Thymus (tissue), 14 donors: ENCODE measurements around the gene TIMM13. TPM values are rescaled to one million over a fixed set of nuclear protein-coding genes. Genes with fewer than 3 reads are reported as not detected.
"Not testable (repeated sequence)": the region's sequence is repeated elsewhere in the genome, so short reads cannot be mapped to it uniquely, and the experiment has no call there.

ENCODE experiments used
- DNase-seq, 9 donors: peaks; one replicate each; pipeline ENCODE4 v3.0.0-alpha.2; 2013; ENCODE audit warnings: low spot score in 9 of 9, low read depth in 6 of 9, missing footprints in 1 of 9
- H3K27ac ChIP-seq, 2 donors: one replicate each; pipeline ENCODE4 v1.5.1; 2013; ENCODE audit warnings: control low read depth in 1 of 2, low read depth in 1 of 2, low read length in 1 of 2, mild to moderate bottlenecking in 1 of 2, moderate library complexity in 1 of 2
- H3K27me3 ChIP-seq, 2 donors: one replicate each; pipeline ENCODE4 v1.5.1; 2013; ENCODE audit warnings: low read length in 1 of 2; ENCODE audit not compliant: control insufficient read depth in 2 of 2, insufficient read depth in 1 of 2
- H3K36me3 ChIP-seq, 2 donors: one replicate each; pipeline ENCODE4 v1.5.1; 2013; ENCODE audit warnings: low read length in 1 of 2, mild to moderate bottlenecking in 1 of 2, moderate library complexity in 1 of 2; ENCODE audit not compliant: control insufficient read depth in 2 of 2, insufficient read depth in 2 of 2
- H3K4me1 ChIP-seq, 2 donors: one replicate each; pipeline ENCODE4 v1.5.1; 2013; ENCODE audit warnings: low read length in 2 of 2; ENCODE audit not compliant: control insufficient read depth in 2 of 2, insufficient read depth in 2 of 2
- H3K4me3 ChIP-seq, 2 donors: one replicate each; pipeline ENCODE4 v1.5.1; 2013; ENCODE audit warnings: low read length in 2 of 2, control low read depth in 1 of 2, mild to moderate bottlenecking in 1 of 2
- H3K9me3 ChIP-seq, 2 donors: one replicate each; pipeline ENCODE4 v1.5.1; 2013; ENCODE audit warnings: low read length in 1 of 2, mild to moderate bottlenecking in 1 of 2; ENCODE audit not compliant: control insufficient read depth in 2 of 2, insufficient read depth in 1 of 2
- WGBS: extraction: QIAGEN DNeasy Blood & Tissue Kit; methylation state at CpG from one replicate; pipeline ENCODE4 v1.1.7; 2013; 5-methylcytosine and 5-hydroxymethylcytosine counted together
- long read RNA-seq, 10 donors: transcript quantifications; one replicate each; lab custom pipeline, GENCODE V29; 2026
- polyA plus RNA-seq: library from polyadenylated mRNA; stranded (reverse); fragments of 200-250 nt; gene quantifications from one replicate; pipeline ENCODE4 v1.2.3, GENCODE V29; 2013
- total RNA-seq: library from RNA; stranded (reverse); fragments of 120-200 nt; gene quantifications from one replicate; pipeline ENCODE4 v1.2.4, GENCODE V29; 2013
- donor health status: healthy.

The TIMM13 gene
- 73.2 TPM for total RNA-seq
- polyA plus RNA-seq, result 56.1 TPM
- long read RNA-seq, donor 1, transcript TIMM13-201 (3 exons, 1,973 nt), result major isoform, 5 of 5 reads
- long read RNA-seq, donor 1, partial matches to known transcripts, result 0 of 5 reads
- long read RNA-seq, donor 1, other reads (novel, unspliced or antisense), result 0 of 5 reads
- long read RNA-seq, donor 2, transcript TIMM13-201 (3 exons, 1,973 nt), result major isoform, 122 of 147 reads
- long read RNA-seq, donor 2, partial matches to known transcripts, result 18 of 147 reads
- long read RNA-seq, donor 2, other reads (novel, unspliced or antisense), result 6 of 147 reads
- long read RNA-seq, donor 3, transcript TIMM13-201 (3 exons, 1,973 nt), result major isoform, 147 of 152 reads
- long read RNA-seq, donor 3, partial matches to known transcripts, result 5 of 152 reads
- long read RNA-seq, donor 3, other reads (novel, unspliced or antisense), result 0 of 152 reads
- long read RNA-seq, donor 4, transcript TIMM13-201 (3 exons, 1,973 nt), result major isoform, 51 of 51 reads
- long read RNA-seq, donor 4, partial matches to known transcripts, result 0 of 51 reads
- long read RNA-seq, donor 4, other reads (novel, unspliced or antisense), result 0 of 51 reads
- long read RNA-seq, donor 5, transcript TIMM13-201 (3 exons, 1,973 nt), result major isoform, 128 of 133 reads
- long read RNA-seq, donor 5, partial matches to known transcripts, result 5 of 133 reads
- long read RNA-seq, donor 5, other reads (novel, unspliced or antisense), result 0 of 133 reads
- long read RNA-seq, donor 6, transcript TIMM13-201 (3 exons, 1,973 nt), result major isoform, 68 of 73 reads
- long read RNA-seq, donor 6, partial matches to known transcripts, result 5 of 73 reads
- long read RNA-seq, donor 6, other reads (novel, unspliced or antisense), result 0 of 73 reads
- long read RNA-seq, donor 7, transcript TIMM13-201 (3 exons, 1,973 nt), result major isoform, 73 of 73 reads
- long read RNA-seq, donor 7, partial matches to known transcripts, result 0 of 73 reads
- long read RNA-seq, donor 7, other reads (novel, unspliced or antisense), result 0 of 73 reads
- long read RNA-seq, donor 8, transcript TIMM13-201 (3 exons, 1,973 nt), result major isoform, 31 of 31 reads
- long read RNA-seq, donor 8, partial matches to known transcripts, result 0 of 31 reads
- long read RNA-seq, donor 8, other reads (novel, unspliced or antisense), result 0 of 31 reads
- long read RNA-seq, donor 9, transcript TIMM13-201 (3 exons, 1,973 nt), result major isoform, 48 of 48 reads
- long read RNA-seq, donor 9, partial matches to known transcripts, result 0 of 48 reads
- long read RNA-seq, donor 9, other reads (novel, unspliced or antisense), result 0 of 48 reads
- long read RNA-seq, donor 10, transcript TIMM13-201 (3 exons, 1,973 nt), result major isoform, 45 of 45 reads
- long read RNA-seq, donor 10, partial matches to known transcripts, result 0 of 45 reads
- long read RNA-seq, donor 10, other reads (novel, unspliced or antisense), result 0 of 45 reads

GRCh38 chr19:2427429-2428320 lies at the start of gene TIMM13:
TIMM13 (minus strand) TSS chr19:2427586; CDS start chr19:2427533, 53 bp downstream.
- Histone ChIP-seq H3K27me3 (no peaks in the 10 kb centered on the region), H3K4me1 (peaks cover 28 to 33% of the 10 kb centered on the region in 2 donors), H3K27ac (peak within 1 kb of the TSS; percentile 79 to 98), H3K4me3 (peak within 1 kb of the TSS; percentile 53 to 88), H3K36me3 (peaks cover 42 to 48% of the 10 kb centered on the region in 2 donors), H3K9me3 (no peaks in the 10 kb centered on the region)
- peak; percentile 96 to 100 (median 98) for DNase-seq
- under 1% methylated on average over 77 of the region's 77 CpGs for WGBS

- Histone ChIP-seq H3K4me3 (peak overlapping the region; percentile 63 to 99), H3K27ac (peak overlapping the region; percentile 64 to 91), H3K36me3 (peaks cover 0 to 4% of the 10 kb centered on the region in 2 donors), H3K27me3 (peaks cover 4 to 38% of the 10 kb centered on the region in 2 donors), H3K4me1 (peaks cover 19 to 49% of the 10 kb centered on the region in 2 donors), H3K9me3 (peaks cover 0 to 8% of the 10 kb centered on the region in 2 donors)
- under 1% methylated on average over 42 of the region's 42 CpGs for WGBS
- peak in 4 of 9 donors; percentile 58 to 77 (median 61) for DNase-seq
Measured at GRCh38 chr19:2476451-2477140, 49.2 kb upstream of the TIMM13 start.

- Histone ChIP-seq H3K27ac (peak within 1 kb of the TSS; percentile 76 to 91), H3K4me3 (peak within 1 kb of the TSS; percentile 63 to 99), H3K4me1 (peaks cover 19 to 49% of the 10 kb centered on the region in 2 donors), H3K9me3 (peaks cover 0 to 4% of the 10 kb centered on the region in 2 donors), H3K27me3 (peaks cover 4 to 34% of the 10 kb centered on the region in 2 donors), H3K36me3 (peaks cover 0 to 4% of the 10 kb centered on the region in 2 donors)
- peak; percentile 94 to 99 (median 97) for DNase-seq
- under 1% methylated on average over 70 of the region's 70 CpGs for WGBS
Measured at GRCh38 chr19:2475702-2476450, 48.5 kb upstream of the TIMM13 start, which contains the start of gene GADD45B. GADD45B (plus strand) TSS chr19:2476127; CDS start chr19:2476359, 232 bp downstream.

DNA sequence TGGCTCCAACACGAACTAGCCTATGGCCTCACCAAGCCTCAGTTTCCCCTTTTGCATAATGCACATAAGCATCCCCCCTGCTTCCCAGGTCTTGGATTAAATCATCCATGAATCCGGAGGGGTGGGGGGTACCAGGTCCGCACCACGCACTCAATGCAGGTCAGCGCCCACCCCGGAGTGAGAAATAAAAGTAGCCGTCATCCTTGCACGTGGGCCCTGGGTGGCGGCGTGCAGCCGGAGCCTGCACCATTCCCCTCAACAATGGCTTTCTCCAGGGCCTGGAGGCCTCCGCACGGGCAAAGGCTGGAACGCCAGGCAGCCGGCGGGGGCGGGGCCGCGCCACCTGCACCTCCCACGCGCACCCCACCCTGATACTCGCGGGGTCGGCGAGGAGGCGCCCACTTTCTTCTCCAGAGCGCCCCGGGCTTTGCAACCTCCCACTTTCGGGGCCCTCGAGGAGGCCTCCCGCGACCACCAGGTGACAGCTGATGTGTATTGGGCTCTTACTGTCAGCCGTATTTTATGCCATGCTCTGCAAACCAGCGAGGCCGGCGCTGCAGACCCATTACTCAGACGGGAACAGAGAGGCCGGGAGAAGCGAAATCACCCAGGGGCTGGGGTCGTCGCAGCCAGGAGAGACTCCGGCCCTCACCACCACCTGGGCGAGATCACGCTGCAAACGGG lies 47.8 kb upstream of the TIMM13 start:
- peaks cover 0 to 4% of the 10 kb centered on the region in 2 donors for H3K9me3 ChIP-seq
- DNase-seq, result peak in 4 of 9 donors; percentile 58 to 78 (median 68)
- H3K4me1 ChIP-seq, result peaks cover 19 to 49% of the 10 kb centered on the region in 2 donors
- H3K27me3 ChIP-seq, result peaks cover 4 to 31% of the 10 kb centered on the region in 2 donors
- peak overlapping the region; percentile 63 to 99 for H3K4me3 ChIP-seq
- H3K36me3 ChIP-seq, result peaks cover 0 to 4% of the 10 kb centered on the region in 2 donors
- peak overlapping the region; percentile 76 to 82 for H3K27ac ChIP-seq
- whole genome bisulfite sequencing, result under 1% methylated on average over 45 of the region's 45 CpGs

- Histone ChIP-seq H3K9me3 (no peaks in the 10 kb centered on the region), H3K27ac (peak overlapping the region; percentile 76 to 82), H3K4me3 (peak overlapping the region; percentile 63 to 99), H3K4me1 (peaks cover 21 to 49% of the 10 kb centered on the region in 2 donors), H3K27me3 (peaks cover 0 to 24% of the 10 kb centered on the region in 2 donors), H3K36me3 (peaks cover 0 to 4% of the 10 kb centered on the region in 2 donors)
- 11% methylated on average over 60 of the region's 60 CpGs for WGBS
- DNase-seq, result peak in 7 of 9 donors; percentile 71 to 93 (median 87)
Measured at GRCh38 chr19:2474232-2475017, 47.0 kb upstream of the TIMM13 start.

GRCh38 chr19:2469915-2470200 lies 42.5 kb upstream of the TIMM13 start:
- DNase-seq, H3K9me3 ChIP-seq, H3K27me3 ChIP-seq, H3K36me3 ChIP-seq: not testable (repeated sequence)
- H3K27ac ChIP-seq, result peak overlapping the region in 1 of 2 donors; percentile 76
- peaks cover 10 to 24% of the 10 kb centered on the region in 2 donors for H3K4me1 ChIP-seq
- 90% methylated on average over 8 of the region's 8 CpGs for WGBS
- peak overlapping the region in 1 of 2 donors; percentile 36 for H3K4me3 ChIP-seq
